HG03159 (cell line): ENCODE results near the gene PPP6R2.

ENCODE experiments used
- ATAC-seq: cut with Tn5 transposase; IDR thresholded peaks from one replicate; pipeline ENCODE4 v1.9.1; 2021; ENCODE audit warnings: mild to moderate bottlenecking, moderate library complexity; ENCODE audit not compliant: unreplicated experiment

The PPP6R2 gene

DNA sequence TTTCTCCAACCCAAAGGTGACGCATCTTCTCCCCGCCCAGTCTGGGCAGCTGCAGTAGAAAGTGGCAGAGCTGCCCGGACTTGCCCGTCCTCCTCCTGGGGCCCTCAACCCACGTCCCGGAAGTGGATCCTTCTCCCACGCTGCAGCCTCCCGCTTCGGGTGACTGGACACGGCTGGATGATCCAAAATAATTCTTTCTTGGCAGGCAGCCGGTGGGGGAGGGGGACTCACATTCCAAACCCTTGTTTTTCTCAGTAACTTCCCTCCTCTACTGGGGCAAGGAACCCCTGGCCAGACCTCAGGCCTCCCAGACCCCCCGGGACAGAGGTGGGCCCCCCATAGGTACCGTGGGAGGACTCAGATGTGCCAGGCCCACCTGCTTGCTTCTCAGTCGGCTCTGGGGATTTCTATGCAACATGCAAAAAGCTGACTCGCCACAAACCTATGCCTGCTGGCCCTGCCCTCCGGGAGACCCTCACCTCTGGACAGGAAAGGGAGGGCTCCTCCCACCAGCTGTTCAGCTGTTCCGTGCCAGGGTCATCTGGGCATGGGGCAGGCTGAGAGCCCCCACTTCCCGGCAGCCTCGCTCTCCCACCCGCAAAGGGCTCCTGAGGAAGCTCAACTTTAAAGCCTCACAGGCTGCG lies 37.1 kb upstream of the PPP6R2 start:
- ATAC-seq: no peak

DNA sequence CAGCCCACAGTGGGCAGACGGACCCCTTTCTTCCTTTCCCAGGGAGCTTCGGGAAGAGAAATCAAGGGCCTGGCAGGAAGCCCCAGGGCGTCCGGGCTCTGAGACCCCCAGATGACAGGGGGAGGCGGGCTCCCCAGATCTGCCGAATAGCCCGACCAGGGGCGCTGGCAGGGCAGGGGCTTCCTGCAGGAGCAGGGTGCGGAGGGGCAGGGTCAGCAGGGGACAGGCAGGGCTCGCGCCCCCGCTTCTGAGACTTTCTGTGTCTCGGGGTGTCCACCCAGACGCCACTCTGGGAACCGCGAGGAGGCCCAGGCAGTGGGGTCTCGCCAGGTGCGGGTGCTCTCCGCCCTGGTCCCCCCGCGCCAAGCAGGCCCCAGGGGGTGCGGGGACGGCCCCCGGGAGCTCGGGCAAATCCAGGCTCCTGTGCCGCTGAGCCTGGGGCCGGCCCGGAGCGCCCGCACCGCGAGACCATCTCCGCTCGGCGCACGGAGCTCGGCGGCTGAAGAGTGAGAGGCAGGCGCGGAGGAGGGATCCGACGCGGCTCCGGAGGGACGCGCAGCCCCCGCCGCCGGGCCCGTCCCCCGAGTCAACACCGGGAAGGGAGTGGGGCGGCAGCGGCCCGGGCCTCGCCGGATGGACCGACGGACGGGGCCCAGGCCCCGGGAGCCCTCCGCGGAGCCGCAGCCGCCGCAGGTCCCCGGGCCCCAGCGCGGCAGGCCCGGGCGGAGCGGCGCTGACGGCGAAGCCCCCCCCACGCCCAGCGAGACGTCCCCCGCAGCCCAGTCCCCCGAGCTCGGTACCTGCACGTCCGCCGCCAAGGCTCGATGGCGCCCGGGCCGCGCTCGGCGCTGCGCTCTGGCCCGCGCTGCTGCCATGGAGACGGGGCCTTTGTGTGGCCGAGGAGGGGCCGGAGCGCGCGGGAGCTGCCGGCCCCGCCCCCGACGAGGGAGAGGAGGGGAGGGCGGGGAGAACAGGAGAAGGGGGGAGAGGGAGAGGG lies 36.1 kb upstream of the PPP6R2 start, which contains the start of gene PLXNB2:
PLXNB2 (minus strand) TSS at position 894 of the 997 bp plus-strand sequence. CDS start 17,062 bp downstream, outside the sequence.
- peak; percentile 42 for ATAC-seq

DNA sequence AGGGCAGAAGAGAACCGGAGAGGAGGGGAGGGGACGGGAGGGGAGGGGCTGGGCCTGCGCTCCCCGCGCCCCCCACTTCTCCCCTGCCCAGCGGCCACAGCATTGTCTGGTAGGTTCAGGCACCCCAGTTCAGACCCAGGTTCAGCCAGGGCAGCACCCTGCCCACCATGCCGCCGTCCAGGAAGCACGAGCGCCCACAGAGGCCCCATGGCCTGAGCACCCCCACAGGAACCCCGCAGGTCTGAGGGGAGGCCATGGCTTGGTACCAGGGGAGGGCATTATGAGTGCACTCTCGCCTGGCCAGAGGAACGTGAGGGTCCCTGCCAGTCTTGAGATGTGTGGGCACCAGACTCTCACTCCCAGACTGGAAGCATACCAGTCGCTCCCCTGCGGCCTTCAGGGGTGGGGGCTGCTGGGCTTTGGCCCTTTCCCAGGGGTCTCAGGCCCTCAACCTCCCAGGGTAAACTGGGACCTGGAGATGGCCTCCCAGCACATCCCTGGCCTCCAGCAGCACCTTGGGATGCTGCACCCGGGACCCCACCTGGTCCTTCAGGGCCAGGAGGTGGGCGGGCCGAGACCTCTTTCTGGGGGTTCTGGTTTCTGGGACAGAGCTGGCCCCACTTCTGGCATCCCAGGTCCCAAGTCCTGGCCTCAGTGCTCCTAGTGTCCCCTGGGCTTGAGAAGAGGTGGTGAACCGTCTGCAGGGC lies 35.1 kb upstream of the PPP6R2 start:
- ATAC-seq: no peak

- ATAC-seq: no peak
These were observed 34.6 kb upstream of the PPP6R2 start for GRCh38 chr22:50308597-50308935.

DNA sequence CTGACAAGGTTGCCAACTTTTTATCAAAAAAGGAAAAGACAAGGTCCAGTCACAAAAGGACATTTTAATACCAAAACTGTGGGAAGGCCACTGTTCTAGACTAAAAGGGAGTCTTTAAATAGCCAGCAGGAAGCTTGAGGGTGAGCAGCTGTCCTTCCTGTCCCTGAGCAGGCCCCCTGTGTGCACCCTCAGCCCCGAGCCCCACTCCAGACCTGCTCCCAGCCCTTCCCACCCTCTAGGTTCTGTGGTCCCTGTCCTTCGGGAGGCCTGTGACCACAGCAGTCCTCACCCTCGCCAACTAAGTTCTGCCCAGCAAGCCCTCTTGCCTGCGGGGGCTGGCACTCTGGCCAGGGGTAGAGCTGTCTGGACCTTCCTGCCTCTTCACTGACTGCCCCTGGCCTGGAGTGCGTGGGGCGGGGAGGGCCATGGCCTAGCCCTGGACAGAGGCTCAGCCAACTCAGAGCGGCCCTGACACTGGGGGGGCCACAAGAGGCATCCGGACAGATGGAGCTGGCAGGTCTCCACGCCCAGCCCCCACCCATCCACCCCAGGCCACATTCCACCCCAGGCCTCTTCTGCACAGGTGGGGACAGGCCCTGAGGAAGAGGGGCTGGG lies 34.0 kb upstream of the PPP6R2 start:
- no peak for ATAC-seq

DNA sequence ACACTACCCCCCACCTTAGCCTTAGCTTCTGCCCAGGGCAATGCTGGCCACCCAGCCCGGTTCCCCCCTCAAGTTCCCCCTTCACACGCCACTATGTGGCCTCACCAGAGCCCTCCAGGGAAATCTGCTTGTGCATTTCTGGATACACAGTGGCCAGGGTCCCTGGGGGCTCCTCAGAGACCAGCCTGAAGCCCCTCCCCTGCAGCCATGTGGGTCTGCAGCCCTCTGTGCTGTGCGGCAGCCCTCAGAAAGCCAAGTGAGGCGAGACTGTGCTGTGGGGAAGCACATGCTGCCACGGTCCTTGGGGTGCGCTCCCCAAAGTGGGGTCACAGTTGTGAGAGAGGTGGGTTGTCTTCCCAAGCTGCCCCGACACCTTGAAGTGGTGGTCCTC lies 33.5 kb upstream of the PPP6R2 start:
- ATAC-seq: no peak

GRCh38 chr22:50310031-50310722 lies 33.0 kb upstream of the PPP6R2 start:
- no peak for ATAC-seq

DNA sequence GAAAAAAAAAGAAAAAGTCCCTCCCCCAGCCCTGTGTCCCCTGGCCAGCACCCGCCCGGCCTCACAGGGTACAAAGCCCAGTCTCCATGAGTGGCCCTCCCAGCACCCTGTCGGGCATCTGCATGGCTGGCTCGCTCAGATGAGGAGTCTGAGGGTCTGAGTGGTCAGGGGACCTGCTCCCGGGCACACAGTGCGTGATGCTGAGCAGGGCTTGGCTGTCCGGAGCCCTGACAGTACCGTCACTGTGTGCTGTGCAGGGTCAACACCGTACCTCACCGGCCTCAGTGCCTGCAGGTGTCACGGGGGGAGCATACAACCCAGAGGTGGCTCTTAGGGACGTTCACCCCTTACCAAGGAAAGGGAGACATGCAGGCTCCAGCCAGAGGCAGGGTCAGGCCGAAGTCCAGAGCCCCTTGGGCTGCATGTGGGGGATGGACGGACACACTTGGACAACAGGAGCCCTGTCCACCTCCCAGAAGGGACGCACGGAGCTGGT lies 32.1 kb upstream of the PPP6R2 start:
- ATAC-seq: no peak

DNA sequence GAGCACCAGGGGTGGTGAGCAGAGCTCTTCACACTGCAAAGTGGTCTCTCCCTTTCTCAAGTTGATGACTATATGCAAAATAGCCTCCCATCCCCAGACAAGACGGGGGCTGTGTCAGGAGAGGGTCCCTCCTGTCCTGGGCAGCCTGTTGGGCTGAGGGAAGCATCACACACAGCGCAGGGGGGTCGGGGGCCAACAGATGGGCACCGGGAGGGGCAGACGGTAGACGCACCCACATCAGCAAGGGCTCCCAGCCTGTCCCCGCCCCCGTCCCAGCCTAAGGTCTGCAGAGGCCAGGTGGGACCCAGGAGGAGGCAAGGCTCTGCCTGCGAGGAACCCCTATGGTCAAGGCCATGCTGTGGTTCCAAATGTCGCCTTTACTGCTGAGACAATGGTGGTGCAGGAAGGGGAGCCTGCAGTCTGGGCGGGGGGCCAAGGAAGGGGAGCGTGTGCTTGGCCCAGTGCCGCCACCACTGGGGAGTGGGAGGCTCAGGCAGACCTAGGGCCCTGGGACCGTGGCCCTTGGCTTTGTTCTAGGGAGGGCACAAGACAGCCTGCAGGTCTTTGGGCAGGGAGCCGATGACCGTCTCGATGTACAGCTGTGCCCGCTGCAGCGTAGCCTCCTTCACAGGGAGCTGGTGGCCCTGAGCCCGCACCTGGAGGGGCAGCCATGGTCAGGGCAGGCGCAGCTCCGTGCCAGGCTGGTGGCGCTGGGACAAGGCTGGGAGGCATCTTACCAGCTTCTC lies 31.3 kb upstream of the PPP6R2 start:
- no peak for ATAC-seq

GRCh38 chr22:50312371-50312770 lies 30.8 kb upstream of the PPP6R2 start:
- ATAC-seq: no peak

DNA sequence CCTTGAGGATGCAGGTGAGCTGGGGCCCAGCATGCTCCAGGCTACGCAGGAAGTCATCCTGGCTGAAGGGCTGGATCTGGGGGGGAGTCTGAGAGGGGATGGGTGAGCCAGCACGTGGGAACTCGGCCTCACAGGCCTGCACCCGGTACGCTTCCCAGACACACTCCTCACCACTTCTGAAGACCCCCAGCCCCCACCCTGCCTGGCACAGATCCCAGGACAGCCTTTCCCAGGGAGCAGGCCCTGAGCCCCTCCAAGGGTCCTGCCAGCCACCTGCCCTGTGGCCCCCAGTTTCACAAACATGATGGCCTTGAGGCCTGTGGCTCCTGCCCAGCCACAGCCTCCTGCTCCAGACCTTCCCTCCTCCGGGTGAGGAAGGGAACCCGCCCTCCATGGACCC lies 30.1 kb upstream of the PPP6R2 start:
- ATAC-seq: no peak

- no peak for ATAC-seq
These were observed 29.5 kb upstream of the PPP6R2 start for GRCh38 chr22:50313600-50313999.

- ATAC-seq: no peak
These were observed 29.1 kb upstream of the PPP6R2 start for GRCh38 chr22:50314081-50314454.

DNA sequence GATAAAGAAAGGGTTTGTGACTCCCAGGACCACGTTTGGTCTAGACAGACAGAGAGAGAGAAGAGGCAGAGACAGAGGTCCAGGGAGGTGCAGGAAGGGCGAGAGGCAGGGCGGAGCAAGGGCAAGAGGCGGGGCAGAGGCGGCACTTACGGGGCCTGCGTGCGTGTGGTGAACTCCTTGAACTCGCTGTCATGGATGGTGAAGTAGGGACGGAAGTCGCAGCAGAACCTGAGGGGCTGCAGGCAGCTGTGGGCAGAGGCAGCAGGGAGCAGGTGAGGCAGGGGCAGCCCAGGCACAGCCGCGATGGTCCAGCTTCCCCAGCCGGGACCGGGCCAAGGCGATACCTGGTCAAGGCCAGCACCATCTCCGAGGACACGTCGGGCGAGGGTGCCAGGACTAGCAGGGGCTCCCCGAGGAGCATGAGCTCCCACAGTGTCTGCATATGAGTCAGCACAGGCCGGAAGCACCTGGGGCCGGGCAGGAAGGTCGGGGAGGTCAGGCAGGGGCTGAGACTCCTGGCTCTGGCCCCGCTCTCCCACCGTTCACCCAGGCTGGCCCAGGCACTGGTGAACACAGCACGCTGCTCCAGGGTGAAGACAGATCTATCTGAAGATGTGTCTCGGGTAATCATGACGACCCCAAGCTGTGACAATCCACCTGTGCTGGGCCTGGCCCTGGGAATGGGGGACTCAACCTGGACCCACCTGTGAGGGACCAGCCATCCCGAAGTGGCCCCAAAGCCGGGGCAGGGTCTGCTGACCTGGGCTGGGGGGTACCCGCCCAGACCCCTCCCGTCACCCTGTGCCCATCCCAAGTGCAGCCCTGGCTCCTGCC lies 28.5 kb upstream of the PPP6R2 start:
- ATAC-seq: peak; percentile 62

DNA sequence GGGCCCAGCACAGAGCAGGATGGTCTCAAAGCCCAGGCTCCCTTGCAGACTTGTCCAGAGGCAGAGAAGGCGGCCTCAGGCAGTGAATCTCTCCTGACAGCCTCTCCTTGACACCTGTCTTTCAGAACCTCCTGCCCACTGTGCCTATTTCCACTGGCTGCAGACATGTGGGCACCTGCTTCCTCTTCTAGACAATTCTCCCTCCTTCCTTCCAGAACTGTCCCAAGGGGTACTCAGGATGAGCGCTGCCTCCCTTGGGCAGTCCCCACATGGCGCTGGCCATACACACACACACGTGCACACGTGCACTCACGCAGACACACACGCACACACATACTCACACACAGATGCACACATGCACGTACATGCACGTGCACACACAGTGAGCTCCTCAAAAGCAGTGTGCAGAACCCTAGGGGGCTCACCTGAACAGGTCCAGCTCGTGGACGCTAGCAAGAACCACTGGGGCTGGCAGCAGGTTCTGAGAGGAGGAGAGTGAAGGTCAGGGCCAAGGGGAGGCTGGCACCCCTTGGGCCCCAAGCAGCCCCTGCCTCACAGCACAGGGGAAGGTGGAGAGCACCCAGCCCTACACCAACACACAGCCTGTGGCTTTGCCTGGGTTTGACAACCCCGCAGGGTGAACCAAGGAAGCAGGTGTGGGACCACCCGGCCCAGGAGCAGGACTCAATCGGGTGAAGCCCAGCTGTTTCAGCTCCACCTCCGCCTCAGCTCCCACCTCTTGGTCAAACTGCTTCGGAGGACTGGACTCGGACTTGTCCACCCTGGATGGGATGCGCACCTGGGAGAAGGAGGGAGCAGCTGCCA lies 27.6 kb upstream of the PPP6R2 start:
- no peak for ATAC-seq

- ATAC-seq: no peak
These were observed 26.7 kb upstream of the PPP6R2 start for GRCh38 chr22:50316114-50317065.

DNA sequence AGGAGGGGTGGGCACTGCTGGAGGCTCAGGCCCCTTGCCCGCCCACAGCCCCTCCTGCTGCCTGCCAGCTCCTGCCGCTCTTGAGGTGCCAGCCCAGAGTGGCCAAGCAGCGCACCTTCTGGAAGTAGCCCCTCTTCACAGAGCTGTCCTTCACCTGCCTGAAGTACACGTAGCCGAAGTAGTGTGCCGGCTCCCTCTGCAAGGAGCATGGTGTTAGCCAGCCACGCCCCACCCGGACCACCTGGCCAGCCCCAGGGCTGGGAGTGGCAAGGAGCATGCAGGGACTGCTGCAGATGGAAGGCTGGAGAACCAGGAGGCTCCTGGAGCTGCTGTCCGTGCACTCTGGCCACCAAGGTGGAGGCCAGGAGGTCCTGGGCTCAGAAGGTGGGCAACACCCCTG lies 25.9 kb upstream of the PPP6R2 start:
- no peak for ATAC-seq
